H1 (cell line): ENCODE measurements around the gene DHTKD1. TPM values are rescaled to one million over a fixed set of nuclear protein-coding genes. Genes with fewer than 3 reads are reported as not detected.

ENCODE experiments used
- CTCF ChIA-PET: fragments of 300-600 bp; sonication (Branson Sonifier 250); formaldehyde crosslinking; loops from one replicate; lab custom pipeline; 2021; ENCODE audit not compliant: partially characterized antibody; lab: Charles Lee
- POLR2A ChIA-PET: fragments of 300-600 bp; sonication (Branson Sonifier 250); formaldehyde crosslinking; loops from one replicate; lab custom pipeline; 2021; ENCODE audit warnings: inconsistent platforms; ENCODE audit not compliant: partially characterized antibody; lab: Charles Lee
- DNase-seq, 2 experiments: peaks; one replicate each; pipeline versions ENCODE4 v3.0.0 to v3.0.0-alpha.2; 2010 to 2022; ENCODE audit warnings: low spot score in 2 of 2, low read depth in 1 of 2, mixed read lengths in 1 of 2
- FAIRE-seq: peaks from 2 replicates; lab custom pipeline; 2011; peaks lifted over from hg19 to GRCh38; lab: Jason Lieb, UNC
- H2AFZ ChIP-seq: 2 replicates; pipeline ENCODE4 v1.8.1; 2012; ENCODE audit warnings: low read length, inconsistent platforms
- H2AK5ac ChIP-seq: 2 replicates; pipeline ENCODE4 v1.6.1; 2013; ENCODE audit warnings: low read depth, low read length
- H2BK120ac ChIP-seq: replicated peaks from 2 replicates; pipeline ENCODE3; 2013; ENCODE audit warnings: low read depth, low read length, inconsistent platforms
- H2BK12ac ChIP-seq: 2 replicates; pipeline ENCODE4 v1.6.1; 2013; ENCODE audit warnings: low read depth, low read length
- H2BK15ac ChIP-seq: 2 replicates; pipeline ENCODE4 v1.6.1; 2013; ENCODE audit warnings: low read length
- H2BK20ac ChIP-seq: 2 replicates; pipeline ENCODE4 v1.6.1; 2013; ENCODE audit warnings: low read length
- H2BK5ac ChIP-seq: 2 replicates; pipeline ENCODE4 v1.6.1; 2013; ENCODE audit warnings: low read depth, low read length
- H3K14ac ChIP-seq: 2 replicates; pipeline ENCODE4 v1.6.1; 2013; ENCODE audit warnings: inconsistent platforms; ENCODE audit not compliant: insufficient read length
- H3K18ac ChIP-seq: 2 replicates; pipeline ENCODE4 v1.6.1; 2013; ENCODE audit warnings: low read length; ENCODE audit errors: extremely low read depth
- H3K23ac ChIP-seq: 2 replicates; pipeline ENCODE4 v1.6.1; 2013; ENCODE audit warnings: inconsistent platforms; ENCODE audit not compliant: insufficient read length
- H3K23me2 ChIP-seq: 2 replicates; pipeline ENCODE4 v1.6.1; 2013; ENCODE audit warnings: low read depth, low read length
- H3K27ac ChIP-seq: 2 replicates; pipeline ENCODE4 v1.6.1; 2011; ENCODE audit warnings: low read depth, low read length, inconsistent platforms
- H3K27me3 ChIP-seq, 4 experiments: replicated peaks in 1 of 4; 1 replicate in 1 of 4; 2 replicates in 3 of 4; pipeline versions ENCODE4 v1.6.1 to v1.8.1; 2011 to 2013; ENCODE audit warnings: low read length in 3 of 4, mild to moderate bottlenecking in 3 of 4, inconsistent platforms in 2 of 4, mixed read lengths in 2 of 4, moderate library complexity in 1 of 4; ENCODE audit not compliant: control insufficient read depth in 3 of 4, insufficient read depth in 3 of 4; ENCODE audit errors: extremely low read depth in 1 of 4
- H3K36me3 ChIP-seq, 4 experiments: 2 replicates each; pipeline versions ENCODE4 v1.6.1 to v1.8.1; 2011 to 2013; ENCODE audit warnings: mild to moderate bottlenecking in 4 of 4, low read length in 3 of 4, moderate library complexity in 2 of 4, control low read depth in 1 of 4, inconsistent platforms in 1 of 4; ENCODE audit not compliant: insufficient read depth in 4 of 4, control insufficient read depth in 2 of 4
- H3K4ac ChIP-seq: replicated peaks from 2 replicates; pipeline ENCODE3; 2013; ENCODE audit warnings: low read length, low read depth, mixed read lengths, inconsistent platforms; ENCODE audit not compliant: insufficient read length
- H3K4me1 ChIP-seq, 4 experiments: replicated peaks in 1 of 4; 1 replicate in 1 of 4; 2 replicates in 3 of 4; pipeline versions ENCODE4 v1.6.1 to v1.8.1; 2011 to 2013; ENCODE audit warnings: low read length in 3 of 4, inconsistent platforms in 2 of 4, mixed read lengths in 1 of 4; ENCODE audit not compliant: insufficient read depth in 4 of 4, control insufficient read depth in 3 of 4
- H3K4me2 ChIP-seq, 2 experiments: 2 replicates each; pipeline versions ENCODE4 v1.6.1 to v1.8.1; 2011 to 2013; ENCODE audit warnings: low read depth in 2 of 2, low read length in 2 of 2, control low read depth in 1 of 2, inconsistent platforms in 1 of 2, mild to moderate bottlenecking in 1 of 2; ENCODE audit not compliant: insufficient read depth in 1 of 2
- H3K4me3 ChIP-seq, 4 experiments: fragments of 200-600, 300-600 bp in 1 of 4; sonication (generic), shearing (Covaris generic), sonication (Bioruptor Twin) in 1 of 4; 2 replicates each; pipeline versions ENCODE4 v1.5.1 to v1.8.1; 2011 to 2016; ENCODE audit warnings: low read length in 4 of 4, low read depth in 3 of 4, control low read depth in 2 of 4, inconsistent platforms in 2 of 4, mild to moderate bottlenecking in 2 of 4, mixed read lengths in 1 of 4, moderate library complexity in 1 of 4; ENCODE audit not compliant: insufficient read depth in 2 of 4; ENCODE audit errors: extremely low read depth in 1 of 4
- H3K56ac ChIP-seq: replicated peaks from 2 replicates; pipeline ENCODE3; 2013; ENCODE audit warnings: low read depth, mild to moderate bottlenecking, mixed read lengths, low read length, inconsistent platforms; ENCODE audit not compliant: insufficient read length
- H3K79me1 ChIP-seq: 2 replicates; pipeline ENCODE4 v1.6.1; 2013; ENCODE audit warnings: low read depth, low read length, control low read depth
- H3K79me2 ChIP-seq, 2 experiments: 2 replicates each; pipeline versions ENCODE4 v1.6.1 to v1.8.1; 2012 to 2013; ENCODE audit warnings: low read length in 2 of 2, mild to moderate bottlenecking in 2 of 2, inconsistent platforms in 1 of 2; ENCODE audit not compliant: insufficient read depth in 2 of 2, control insufficient read depth in 1 of 2
- H3K9ac ChIP-seq, 4 experiments: replicated peaks in 1 of 4; 1 replicate in 1 of 4; 2 replicates in 3 of 4; pipeline versions ENCODE4 v1.6.1 to v1.8.1; 2011 to 2013; ENCODE audit warnings: low read depth in 3 of 4, low read length in 3 of 4, control low read depth in 2 of 4, mild to moderate bottlenecking in 2 of 4, moderate library complexity in 2 of 4, inconsistent platforms in 1 of 4; ENCODE audit errors: extremely low read depth in 1 of 4
- H3K9me3 ChIP-seq, 2 experiments: 2 replicates each; pipeline versions ENCODE4 v1.6.1 to v1.8.1; 2012 to 2013; ENCODE audit warnings: mild to moderate bottlenecking in 2 of 2, moderate library complexity in 2 of 2, control low read depth in 1 of 2, inconsistent platforms in 1 of 2, low read depth in 1 of 2, low read length in 1 of 2, mixed read lengths in 1 of 2; ENCODE audit not compliant: insufficient read depth in 2 of 2
- H4K20me1 ChIP-seq, 2 experiments: replicated peaks in 1 of 2; 2 replicates each; pipeline versions ENCODE3 to v1.8.1; 2011 to 2013; ENCODE audit warnings: inconsistent platforms in 2 of 2, low read length in 2 of 2, mild to moderate bottlenecking in 1 of 2; ENCODE audit not compliant: insufficient read depth in 2 of 2, control insufficient read depth in 1 of 2
- H4K5ac ChIP-seq: 2 replicates; pipeline ENCODE4 v1.6.1; 2013; ENCODE audit warnings: low read length, low read depth, mixed read lengths, inconsistent platforms; ENCODE audit not compliant: insufficient read length
- H4K8ac ChIP-seq: 2 replicates; pipeline ENCODE4 v1.8.0; 2013; ENCODE audit warnings: mild to moderate bottlenecking, moderate library complexity, low read length, inconsistent platforms; ENCODE audit not compliant: insufficient read depth; ENCODE audit errors: extremely low read depth
- H4K91ac ChIP-seq: replicated peaks from 2 replicates; pipeline ENCODE3; 2013; ENCODE audit warnings: low read length, mixed read lengths, inconsistent platforms; ENCODE audit not compliant: insufficient read length
- BRCA1 ChIP-seq: IDR thresholded peaks from 2 replicates; pipeline ENCODE4 v1.6.1; 2012; ENCODE audit warnings: low read depth, low read length, improper control_type of control experiment
- CHD2 ChIP-seq: IDR thresholded peaks from 2 replicates; pipeline ENCODE4 v1.6.1; 2012; ENCODE audit warnings: low read length, improper control_type of control experiment
- KDM1A ChIP-seq: fragments of 200-600, 300-600 bp; sonication (generic); IDR thresholded peaks from 2 replicates; pipeline ENCODE4 v1.7.1; 2016; ENCODE audit warnings: mild to moderate bottlenecking, low read length, borderline replicate concordance
- NRF1 ChIP-seq: IDR thresholded peaks from 2 replicates; pipeline ENCODE4 v1.6.1; 2011; ENCODE audit warnings: mild to moderate bottlenecking, low read depth, low read length, improper control_type of control experiment
- PHF8 ChIP-seq: fragments of 200-600 bp; sonication (generic); conservative IDR thresholded peaks from 2 replicates; pipeline ENCODE4 v1.7.1; 2012; ENCODE audit warnings: low read depth, mild to moderate bottlenecking, inconsistent platforms, low read length, moderate library complexity
- POLR2A ChIP-seq, 2 experiments: IDR thresholded peaks; 1 replicate in 1 of 2; 2 replicates in 1 of 2; pipeline ENCODE4 v1.6.1; 2011; ENCODE audit warnings: low read depth in 2 of 2, low read length in 2 of 2, mild to moderate bottlenecking in 2 of 2; ENCODE audit errors: control extremely low read depth in 1 of 2
- RXRA ChIP-seq: IDR thresholded peaks from 2 replicates; pipeline ENCODE4 v1.6.1; 2011; ENCODE audit warnings: low read depth, mild to moderate bottlenecking, low read length, moderate library complexity; ENCODE audit not compliant: insufficient read depth
- SUZ12 ChIP-seq: fragments of 200-600 bp; sonication (generic); IDR thresholded peaks from 2 replicates; pipeline ENCODE4 v1.6.1; 2012; ENCODE audit warnings: mild to moderate bottlenecking, inconsistent platforms, low read length, moderate library complexity, mixed read lengths
- TAF1 ChIP-seq: IDR thresholded peaks from 2 replicates; pipeline ENCODE4 v1.6.1; 2011; ENCODE audit warnings: mild to moderate bottlenecking, low read depth, low read length
- TEAD4 ChIP-seq: IDR thresholded peaks from 2 replicates; pipeline ENCODE4 v1.6.1; 2012; ENCODE audit warnings: low read depth, low read length, inconsistent platforms, mixed read lengths
- ZNF274 ChIP-seq: IDR thresholded peaks from 2 replicates; pipeline ENCODE4 v1.7.0; 2012; ENCODE audit warnings: low read length, borderline replicate concordance; ENCODE audit errors: extremely low read depth
- polyA plus RNA-seq, 7 experiments: library from polyadenylated mRNA; depleted of rRNA in 3 of 7; stranded (reverse) in 5 of 7; unstranded in 2 of 7; fragments of >200 nt in 5 of 7; fragments of 200-250 nt in 2 of 7; gene quantifications; 1 replicate in 5 of 7; 2 replicates in 1 of 7; 4 replicates in 1 of 7; pipeline versions ENCODE4 v1.2.1 to v1.2.3, GENCODE V29; 2011 to 2013; ENCODE audit warnings: missing spikeins in 2 of 7, mixed read lengths in 2 of 7
- total RNA-seq: library from RNA; stranded (reverse); fragmentation: NEBNext Ultra II Directional; extraction: Animal tissue kit (Norgen Biotek cat#: 25700); gene quantifications from 2 replicates; pipeline ENCODE4 v1.2.1, GENCODE V29; 2021

The DHTKD1 gene
- total and polyA plus RNA-seq, 2 of the 8 experiments (the other 6 are each of a cell fraction or from before 2014, with no cell fraction given) = 49.8 to 74.9 TPM

DNA sequence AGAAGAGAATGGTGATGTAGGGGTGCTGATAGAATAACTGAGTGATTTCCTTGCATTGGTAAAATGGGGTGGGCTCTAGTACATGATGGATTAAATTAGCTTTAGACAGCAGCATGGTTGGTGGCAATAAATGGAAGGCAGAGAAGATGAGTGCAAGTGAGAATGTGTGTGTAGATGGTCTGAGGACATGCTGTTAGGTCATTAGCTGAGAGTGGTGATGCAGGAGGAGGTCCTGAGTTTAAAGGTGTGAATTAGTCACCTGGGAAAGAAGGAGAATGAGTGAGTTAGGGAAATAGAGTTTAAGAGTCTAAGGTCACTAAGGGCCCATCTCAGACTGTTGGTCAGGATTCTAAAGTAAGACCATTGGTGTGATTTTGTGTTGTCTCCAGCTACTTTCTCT, 42.8 kb downstream of the DHTKD1 start:
- DNase-seq = no peak
- H3K27me3 ChIP-seq = no peaks in the 10 kb centered on the region
- H2BK120ac ChIP-seq = no peak overlapping the region
- H3K36me3 ChIP-seq = peaks cover 10 to 62% (median 38%) of the 10 kb centered on the region in 4 experiments
- H4K91ac ChIP-seq = no peak overlapping the region
- H2BK5ac ChIP-seq = no peak overlapping the region
- H4K5ac ChIP-seq = no peak overlapping the region
- no peak overlapping the region for H2AK5ac ChIP-seq
- ChIA-PET POLR2A (interaction anchor here (1.1 to 2.1 kb wide), 2 partner anchors 9 to 18 kb away, joined by 3 to 6 read pairs; no protein-coding TSS in a partner anchor), CTCF (interaction anchor here (0.7 to 1.5 kb wide), 3 partner anchors 12 to 310 kb away, joined by 3 to 4 read pairs (median 3); no protein-coding TSS in a partner anchor)
- no peak overlapping the region; the same call in 1 of the 2 replicates for H2BK12ac ChIP-seq
- no peak overlapping the region for H2BK20ac ChIP-seq
- no peaks in the 10 kb centered on the region for H3K23me2 ChIP-seq
- H3K14ac ChIP-seq = no peak overlapping the region
- no peak overlapping the region for H2AFZ ChIP-seq
- H3K23ac ChIP-seq = no peak overlapping the region
- H3K18ac ChIP-seq = no peak overlapping the region
- H3K9ac ChIP-seq = no peak overlapping the region
- no peak overlapping the region for H3K4me3 ChIP-seq
- H3K79me2 ChIP-seq = no peaks in the 10 kb centered on the region
- H3K79me1 ChIP-seq = no peaks in the 10 kb centered on the region
- TF ChIP-seq POLR2A (IDR thresholded peaks at IDR 0.05; ENCODE audit: control extremely low read depth in 1 of 2, low read depth in 2 of 2, low read length in 2 of 2) (no peak), SUZ12 (no peak), KDM1A (no peak), ZNF274 (no peak), TEAD4 (no peak), NRF1 (no peak), PHF8 (no peak), CHD2 (no peak), TAF1 (no peak), RXRA (no peak), BRCA1 (no peak)
- peaks cover 0 to 4% of the 10 kb centered on the region in 2 experiments for H4K20me1 ChIP-seq
- H3K56ac ChIP-seq = no peak overlapping the region
- no peaks in the 10 kb centered on the region for H3K9me3 ChIP-seq
- H2BK15ac ChIP-seq = no peak overlapping the region
- no peaks in the 10 kb centered on the region for H3K4me1 ChIP-seq
- H4K8ac ChIP-seq = no peak overlapping the region
- H3K27ac ChIP-seq = no peak overlapping the region
- no peak overlapping the region for H3K4me2 ChIP-seq
- H3K4ac ChIP-seq = no peak overlapping the region
- no peak for FAIRE-seq
